Trophoblast cell (in vitro differentiated cells and primary cell): Measurements from ENCODE around the gene TEAD1.

Experiments used
- DNase-seq, 2 donors: peaks; one replicate each; pipeline ENCODE4 v3.0.0-alpha.2; 2016
- H2AFZ ChIP-seq: 2 replicates; pipeline ENCODE4 v1.6.1; 2013; ENCODE audit warnings: low read length, moderate library complexity, mild to moderate bottlenecking; ENCODE audit not compliant: insufficient read depth, poor library complexity
- H2AK5ac ChIP-seq: 2 replicates; pipeline ENCODE4 v1.6.1; 2013; ENCODE audit warnings: mild to moderate bottlenecking, low read length
- H2BK120ac ChIP-seq: 2 replicates; pipeline ENCODE4 v1.6.1; 2013; ENCODE audit warnings: low read length, mild to moderate bottlenecking, moderate library complexity; ENCODE audit not compliant: insufficient read depth, poor library complexity
- H2BK12ac ChIP-seq: 2 replicates; pipeline ENCODE4 v1.6.1; 2013; ENCODE audit warnings: mild to moderate bottlenecking, low read length, moderate library complexity
- H2BK5ac ChIP-seq: 2 replicates; pipeline ENCODE4 v1.6.1; 2013; ENCODE audit warnings: low read length, low read depth, moderate library complexity, mild to moderate bottlenecking; ENCODE audit not compliant: poor library complexity
- H3K14ac ChIP-seq: 2 replicates; pipeline ENCODE4 v1.6.1; 2013; ENCODE audit warnings: mild to moderate bottlenecking, low read length
- H3K18ac ChIP-seq: 2 replicates; pipeline ENCODE4 v1.6.1; 2013; ENCODE audit warnings: mild to moderate bottlenecking, low read length
- H3K23ac ChIP-seq: 2 replicates; pipeline ENCODE4 v1.6.1; 2013; ENCODE audit warnings: low read length
- H3K27ac ChIP-seq: 2 replicates; pipeline ENCODE4 v1.5.1; 2013; ENCODE audit warnings: low read depth, mild to moderate bottlenecking, inconsistent platforms, low read length, moderate library complexity
- H3K27me3 ChIP-seq: 2 replicates; pipeline ENCODE4 v1.6.1; 2013; ENCODE audit warnings: inconsistent platforms, mild to moderate bottlenecking, low read length, moderate library complexity; ENCODE audit not compliant: insufficient read depth
- H3K36me3 ChIP-seq, 2 experiments: 1 replicate in 1 of 2; 2 replicates in 1 of 2; pipeline ENCODE4 v1.6.1; 2013; ENCODE audit warnings: low read length in 2 of 2, mild to moderate bottlenecking in 2 of 2, moderate library complexity in 1 of 2; ENCODE audit not compliant: insufficient read depth in 2 of 2, control insufficient read depth in 1 of 2
- H3K4ac ChIP-seq: 2 replicates; pipeline ENCODE4 v1.6.1; 2013; ENCODE audit warnings: low read depth, mild to moderate bottlenecking, low read length, moderate library complexity
- H3K4me1 ChIP-seq, 2 experiments: 1 replicate in 1 of 2; 2 replicates in 1 of 2; pipeline ENCODE4 v1.6.1; 2013; ENCODE audit warnings: low read length in 2 of 2, mild to moderate bottlenecking in 2 of 2, moderate library complexity in 1 of 2; ENCODE audit not compliant: insufficient read depth in 2 of 2, control insufficient read depth in 1 of 2
- H3K4me2 ChIP-seq: 2 replicates; pipeline ENCODE4 v1.6.1; 2013; ENCODE audit warnings: inconsistent platforms, mild to moderate bottlenecking, low read length, moderate library complexity
- H3K4me3 ChIP-seq: 2 replicates; pipeline ENCODE4 v1.5.1; 2013; ENCODE audit warnings: mild to moderate bottlenecking, low read depth, low read length, inconsistent platforms
- H3K79me1 ChIP-seq: one replicate; pipeline ENCODE4 v1.6.1; 2013; ENCODE audit warnings: low read length
- H3K79me2 ChIP-seq: 2 replicates; pipeline ENCODE4 v1.6.1; 2013; ENCODE audit warnings: low read length, mild to moderate bottlenecking; ENCODE audit not compliant: control insufficient read depth, insufficient read depth, poor library complexity
- H3K9ac ChIP-seq: 2 replicates; pipeline ENCODE4 v1.6.1; 2013; ENCODE audit warnings: mild to moderate bottlenecking, low read length
- H3K9me3 ChIP-seq: 2 replicates; pipeline ENCODE4 v1.6.1; 2013; ENCODE audit warnings: low read depth, mild to moderate bottlenecking, control low read depth, inconsistent platforms, low read length; ENCODE audit not compliant: insufficient read depth
- H4K12ac ChIP-seq: 2 replicates; pipeline ENCODE4 v1.6.1; 2013; ENCODE audit warnings: low read depth, mild to moderate bottlenecking, low read length, moderate library complexity
- H4K8ac ChIP-seq: 2 replicates; pipeline ENCODE4 v1.6.1; 2013; ENCODE audit warnings: low read depth, mild to moderate bottlenecking, low read length, moderate library complexity
- H4K91ac ChIP-seq: one replicate; pipeline ENCODE4 v1.6.1; 2013; ENCODE audit warnings: low read depth, mild to moderate bottlenecking, low read length, moderate library complexity
- WGBS: extraction: QIAGEN DNeasy Blood & Tissue Kit; methylation state at CpG from one replicate; pipeline ENCODE4 v1.1.7; 2013; ENCODE audit warnings: missing lambda C conversion rate; ENCODE audit not compliant: insufficient read length, insufficient coverage; ENCODE audit errors: extremely low coverage; 5-methylcytosine and 5-hydroxymethylcytosine counted together

Gene TEAD1

GRCh38 chr11:12746593-12747097 is 72.4 kb downstream of the TEAD1 start:
- Histone ChIP-seq H2BK120ac (no peak overlapping the region), H3K9ac (no peak overlapping the region), H3K4me2 (no peak overlapping the region), H2BK5ac (no peak overlapping the region), H3K36me3 (peaks cover 0 to 2% of the 10 kb centered on the region in 2 experiments), H4K12ac (no peak overlapping the region), H3K4me1 (peaks cover 19 to 23% of the 10 kb centered on the region in 2 experiments), H3K4ac (peak overlapping the region; percentile 77), H3K27ac (peak overlapping the region; percentile 0), H2AFZ (peak overlapping the region; percentile 67), H3K14ac (no peak overlapping the region), H3K79me2 (peaks cover 40% of the 10 kb centered on the region), H2BK12ac (no peak overlapping the region), H3K18ac (no peak overlapping the region), H3K9me3 (no peaks in the 10 kb centered on the region), H3K23ac (no peak overlapping the region), H3K4me3 (no peak overlapping the region), H4K8ac (no peak overlapping the region), H2AK5ac (no peak overlapping the region), H4K91ac (no peak overlapping the region), H3K79me1 (peaks cover 3% of the 10 kb centered on the region), H3K27me3 (no peaks in the 10 kb centered on the region)
- DNase-seq = peak; percentile 41 to 61
- no CpG with 5 or more reads among the region's 6 CpGs for WGBS

GRCh38 chr11:12748561-12748960 is 74.3 kb downstream of the TEAD1 start:
- H3K9me3 ChIP-seq = no peaks in the 10 kb centered on the region
- H2BK12ac ChIP-seq = no peak overlapping the region
- WGBS = no CpG with 5 or more reads among the region's 7 CpGs
- H4K12ac ChIP-seq = no peak overlapping the region
- H4K8ac ChIP-seq = no peak overlapping the region
- DNase-seq = no peak
- H3K27me3 ChIP-seq = no peaks in the 10 kb centered on the region
- H3K79me1 ChIP-seq = peaks cover 3% of the 10 kb centered on the region
- H2AFZ ChIP-seq = no peak overlapping the region
- H3K18ac ChIP-seq = no peak overlapping the region
- no peak overlapping the region for H3K23ac ChIP-seq
- H3K4me3 ChIP-seq = no peak overlapping the region
- H3K4ac ChIP-seq = peak overlapping the region; percentile 97
- peaks cover 19 to 23% of the 10 kb centered on the region in 2 experiments for H3K4me1 ChIP-seq
- H2BK120ac ChIP-seq = no peak overlapping the region
- H4K91ac ChIP-seq = no peak overlapping the region
- peaks cover 40% of the 10 kb centered on the region for H3K79me2 ChIP-seq
- peaks cover 0 to 2% of the 10 kb centered on the region in 2 experiments for H3K36me3 ChIP-seq
- no peak overlapping the region for H2AK5ac ChIP-seq
- no peak overlapping the region for H3K14ac ChIP-seq
- H3K27ac ChIP-seq = no peak overlapping the region
- no peak overlapping the region for H3K4me2 ChIP-seq
- no peak overlapping the region for H3K9ac ChIP-seq
- no peak overlapping the region for H2BK5ac ChIP-seq

- H4K91ac ChIP-seq = no peak overlapping the region
- H3K4me3 ChIP-seq = no peak overlapping the region
- no peak overlapping the region for H3K4me2 ChIP-seq
These were observed 75.2 kb downstream of the TEAD1 start for GRCh38 chr11:12749442-12749841.

DNA sequence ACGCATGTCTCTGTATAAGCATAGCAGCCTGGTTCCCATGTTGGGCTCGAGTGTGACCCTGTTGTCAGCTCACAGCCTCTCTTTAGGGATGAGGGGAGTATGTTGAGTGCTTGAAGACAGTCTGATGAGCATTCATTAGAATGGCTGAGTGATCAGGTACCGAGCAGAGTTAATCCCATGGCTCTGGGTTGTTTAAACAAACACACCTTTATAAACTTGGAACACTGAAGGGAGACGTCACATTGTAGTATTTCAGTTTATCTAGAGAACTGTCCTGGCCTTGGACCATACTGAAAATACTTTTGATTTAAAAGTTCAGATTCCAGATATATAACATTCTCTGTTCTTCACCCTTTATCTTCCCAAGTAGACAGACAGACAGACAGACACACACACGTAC is 76.0 kb downstream of the TEAD1 start:
- Histone ChIP-seq H3K4me2 (no peak overlapping the region), H2BK120ac (no peak overlapping the region)
- WGBS = no CpG with 5 or more reads among the region's 5 CpGs

More at GRCh38 chr11:12749442-12749841, 75.2 kb downstream of the TEAD1 start:
- Histone ChIP-seq H3K79me1 (peaks cover 3% of the 10 kb centered on the region), H3K23ac (no peak overlapping the region), H3K79me2 (peaks cover 40% of the 10 kb centered on the region), H2AK5ac (no peak overlapping the region), H4K12ac (no peak overlapping the region), H3K36me3 (peaks cover 0 to 2% of the 10 kb centered on the region in 2 experiments), H3K9ac (no peak overlapping the region), H2BK12ac (peak overlapping the region; percentile 17), H3K14ac (no peak overlapping the region), H3K4ac (peak overlapping the region; percentile 80), H3K27ac (no peak overlapping the region), H2AFZ (peak overlapping the region; percentile 25), H3K4me1 (peaks cover 19 to 23% of the 10 kb centered on the region in 2 experiments), H2BK5ac (no peak overlapping the region), H2BK120ac (no peak overlapping the region), H4K8ac (no peak overlapping the region), H3K9me3 (no peaks in the 10 kb centered on the region), H3K18ac (peak overlapping the region; percentile 50), H3K27me3 (no peaks in the 10 kb centered on the region)
- DNase-seq = no peak
- WGBS = no CpG with 5 or more reads among the region's 6 CpGs

More for the DNA sequence above, 76.0 kb downstream of the TEAD1 start:
- DNase-seq = no peak
- no peak overlapping the region for H2BK5ac ChIP-seq
- H4K8ac ChIP-seq = no peak overlapping the region
- H2AFZ ChIP-seq = no peak overlapping the region
- H3K14ac ChIP-seq = no peak overlapping the region
- H3K27me3 ChIP-seq = no peaks in the 10 kb centered on the region
- H3K27ac ChIP-seq = no peak overlapping the region
- no peak overlapping the region for H2BK12ac ChIP-seq
- H3K4me3 ChIP-seq = no peak overlapping the region
- H3K79me1 ChIP-seq = peaks cover 3% of the 10 kb centered on the region
- peaks cover 16 to 23% of the 10 kb centered on the region in 2 experiments for H3K4me1 ChIP-seq
- peaks cover 0 to 2% of the 10 kb centered on the region in 2 experiments for H3K36me3 ChIP-seq
- no peak overlapping the region for H3K23ac ChIP-seq
- H3K9ac ChIP-seq = no peak overlapping the region
- peaks cover 40% of the 10 kb centered on the region for H3K79me2 ChIP-seq
- no peaks in the 10 kb centered on the region for H3K9me3 ChIP-seq
- no peak overlapping the region for H3K18ac ChIP-seq
- H4K91ac ChIP-seq = no peak overlapping the region
- no peak overlapping the region for H4K12ac ChIP-seq
- peak overlapping the region; percentile 99 for H3K4ac ChIP-seq
- H2AK5ac ChIP-seq = no peak overlapping the region
